GM12891 (cell line): ENCODE data around the gene SCUBE1.

ENCODE experiments used
- POLR2A ChIP-seq: IDR thresholded peaks from 2 replicates; pipeline ENCODE4 v1.6.1; 2011; ENCODE audit warnings: low read depth, low read length, control low read depth
- POLR2AphosphoS5 ChIP-seq: IDR thresholded peaks from 2 replicates; pipeline ENCODE4 v1.6.1; 2011; ENCODE audit warnings: low read depth, low read length, control low read depth

DNA sequence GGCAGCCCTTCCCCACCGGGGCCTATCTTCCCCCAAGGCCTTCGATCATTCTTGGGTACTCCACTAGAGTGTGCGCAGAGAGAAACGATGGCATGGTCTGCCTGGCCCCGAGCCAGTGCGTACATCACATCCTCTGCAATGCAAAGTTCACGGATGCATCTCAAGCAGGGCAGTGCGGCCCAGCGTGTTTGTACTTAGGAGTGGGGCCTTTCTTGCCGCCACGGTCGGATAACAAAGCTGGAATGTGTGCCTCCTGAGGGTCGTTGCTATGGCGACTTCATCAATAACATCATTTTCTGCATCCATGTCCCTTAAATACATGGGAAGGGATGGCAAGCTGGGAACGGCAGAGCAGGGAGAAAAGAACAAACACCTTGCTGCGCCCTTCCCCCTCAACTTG lies 73.9 kb downstream of the SCUBE1 start:
- TF ChIP-seq POLR2A (no peak), POLR2AphosphoS5 (no peak)
